Nucleus accumbens (tissue), 56 donors: ENCODE measurements around the gene LANCL3.
"Not testable (repeated sequence)": the region's sequence is repeated elsewhere in the genome, so short reads cannot be mapped to it uniquely, and the experiment has no call there.

Experiments
- DNase-seq, 56 donors: peaks; one replicate each; lab custom pipeline; 2025; lab: John Stamatoyannopoulos, UW

Gene LANCL3

GRCh38 chrX:37571426-37572107, at the start of gene LANCL3:
TSS of gene LANCL3 (plus strand) at chrX:37571661. CDS start at chrX:37571871, 210 bp downstream.
- DNase-seq: peak in 7 of 56 donors; percentile 1 to 13 (median 4)

GRCh38 chrX:37523673-37524072, 47.8 kb upstream of the LANCL3 start:
- DNase-seq: not testable (repeated sequence)

- DNase-seq: no peak
Measured at GRCh38 chrX:37541991-37542390, 29.5 kb upstream of the LANCL3 start.

GRCh38 chrX:37542791-37543190, 28.7 kb upstream of the LANCL3 start:
- DNase-seq: no peak

- DNase-seq: no peak
Measured at GRCh38 chrX:37543324-37543723, 28.1 kb upstream of the LANCL3 start.

GRCh38 chrX:37544531-37544930, 26.9 kb upstream of the LANCL3 start:
- DNase-seq: not testable (repeated sequence)

GRCh38 chrX:37545066-37545465, 26.4 kb upstream of the LANCL3 start:
- no peak for DNase-seq

- not testable (repeated sequence) for DNase-seq
Measured at GRCh38 chrX:37549619-37550018, 21.8 kb upstream of the LANCL3 start.

GRCh38 chrX:37553476-37553875, 18.0 kb upstream of the LANCL3 start:
- no peak for DNase-seq

GRCh38 chrX:37565254-37565653, 6.2 kb upstream of the LANCL3 start:
- not testable (repeated sequence) for DNase-seq

- not testable (repeated sequence) for DNase-seq
Measured at GRCh38 chrX:37570349-37570748, 1.1 kb upstream of the LANCL3 start.

- DNase-seq: peak in 2 of 56 donors; percentile 0 to 14
Measured at GRCh38 chrX:37572108-37572587, 687 bp downstream of the LANCL3 start.

- not testable (repeated sequence) for DNase-seq
Measured at GRCh38 chrX:37573121-37573520, 1.7 kb downstream of the LANCL3 start.

- no peak for DNase-seq
Measured at GRCh38 chrX:37578045-37578444, 6.6 kb downstream of the LANCL3 start.

- no peak for DNase-seq
Measured at GRCh38 chrX:37580080-37580479, 8.6 kb downstream of the LANCL3 start.

- not testable (repeated sequence) for DNase-seq
Measured at GRCh38 chrX:37587337-37587736, 15.9 kb downstream of the LANCL3 start.

- DNase-seq: no peak
Measured at GRCh38 chrX:37590047-37590446, 18.6 kb downstream of the LANCL3 start.

- no peak for DNase-seq
Measured at GRCh38 chrX:37594755-37595382, 23.4 kb downstream of the LANCL3 start.

GRCh38 chrX:37599729-37600128, 28.3 kb downstream of the LANCL3 start:
- no peak for DNase-seq

GRCh38 chrX:37603938-37604409, 32.5 kb downstream of the LANCL3 start:
- no peak for DNase-seq

GRCh38 chrX:37607243-37607642, 35.8 kb downstream of the LANCL3 start:
- DNase-seq: no peak

- no peak for DNase-seq
Measured at GRCh38 chrX:37608156-37608555, 36.7 kb downstream of the LANCL3 start.
